Left ventricle myocardium inferior (tissue), 1 donor: ENCODE data around the gene GRHL1. TPM values are rescaled to one million over a fixed set of nuclear protein-coding genes. Genes with fewer than 3 reads are reported as not detected.

ENCODE experiments used
- DNase-seq: peaks from one replicate; pipeline ENCODE4 v3.0.0-alpha.2; 2020
- H3K27ac ChIP-seq: fragments of 200-600 bp; replicated peaks from 2 replicates; pipeline ENCODE4 v1.8.0; 2021
- H3K27me3 ChIP-seq: fragments of 200-600 bp; 2 replicates; pipeline ENCODE4 v1.8.0; 2021; ENCODE audit warnings: low read depth
- H3K36me3 ChIP-seq: fragments of 200-600 bp; 2 replicates; pipeline ENCODE4 v1.8.0; 2021
- H3K4me1 ChIP-seq: fragments of 200-600 bp; 2 replicates; pipeline ENCODE4 v1.8.0; 2021
- H3K4me3 ChIP-seq: fragments of 200-600 bp; 2 replicates; pipeline ENCODE4 v1.8.0; 2021; ENCODE audit warnings: mild to moderate bottlenecking, moderate library complexity
- H3K9me3 ChIP-seq: fragments of 200-600 bp; replicated peaks from 2 replicates; pipeline ENCODE4 v1.8.0; 2021
- intact Hi-C: fragments of 100-400 bp; cut with micrococcal nuclease; formaldehyde crosslinking; loops from one replicate; pipeline ENCODE4 v1.11.0; 2022
- total RNA-seq: library from RNA; stranded (reverse); fragmentation: NEBNext Ultra II Directional; extraction: Animal tissue kit (Norgen Biotek cat#: 25700); gene quantifications from one replicate; pipeline ENCODE4 v1.2.1, GENCODE V29; 2021
- TF ChIP-seq, protein P1 (sequence below): fragments of 200-600 bp; IDR thresholded peaks from 2 replicates; pipeline ENCODE4 v1.8.0; 2021; ENCODE audit warnings: antibody characterized with exemption, mild to moderate bottlenecking, borderline replicate concordance
- donor health status: DM: no; HTN: yes; CAD: no; lungs with severe emphysema.

GRHL1 gene
- total RNA-seq, 1 donor from 2014 or later, result 0.69 TPM

DNA sequence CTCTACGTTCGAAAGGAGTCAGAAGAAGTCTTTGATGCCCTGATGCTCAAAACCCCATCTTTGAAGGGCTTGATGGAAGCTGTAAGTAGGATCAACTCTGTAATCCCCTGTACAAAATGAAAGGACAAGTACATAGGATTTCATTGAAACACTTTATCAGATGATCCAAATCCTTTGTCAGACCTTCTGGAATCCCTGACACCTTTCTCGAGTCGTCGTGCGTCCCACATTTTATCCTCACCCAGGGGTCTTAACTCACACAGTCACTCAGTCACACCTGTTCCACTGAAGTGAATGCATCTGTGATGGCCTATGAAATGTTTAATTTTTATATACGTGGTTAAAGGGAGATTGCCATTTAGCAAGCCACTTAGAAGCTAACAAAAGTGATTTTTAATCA lies 44.8 kb downstream of the GRHL1 start:
- H3K27me3 ChIP-seq, result no peaks in the 10 kb centered on the region
- DNase-seq, result no peak
- TF ChIP-seq, protein P1, sequence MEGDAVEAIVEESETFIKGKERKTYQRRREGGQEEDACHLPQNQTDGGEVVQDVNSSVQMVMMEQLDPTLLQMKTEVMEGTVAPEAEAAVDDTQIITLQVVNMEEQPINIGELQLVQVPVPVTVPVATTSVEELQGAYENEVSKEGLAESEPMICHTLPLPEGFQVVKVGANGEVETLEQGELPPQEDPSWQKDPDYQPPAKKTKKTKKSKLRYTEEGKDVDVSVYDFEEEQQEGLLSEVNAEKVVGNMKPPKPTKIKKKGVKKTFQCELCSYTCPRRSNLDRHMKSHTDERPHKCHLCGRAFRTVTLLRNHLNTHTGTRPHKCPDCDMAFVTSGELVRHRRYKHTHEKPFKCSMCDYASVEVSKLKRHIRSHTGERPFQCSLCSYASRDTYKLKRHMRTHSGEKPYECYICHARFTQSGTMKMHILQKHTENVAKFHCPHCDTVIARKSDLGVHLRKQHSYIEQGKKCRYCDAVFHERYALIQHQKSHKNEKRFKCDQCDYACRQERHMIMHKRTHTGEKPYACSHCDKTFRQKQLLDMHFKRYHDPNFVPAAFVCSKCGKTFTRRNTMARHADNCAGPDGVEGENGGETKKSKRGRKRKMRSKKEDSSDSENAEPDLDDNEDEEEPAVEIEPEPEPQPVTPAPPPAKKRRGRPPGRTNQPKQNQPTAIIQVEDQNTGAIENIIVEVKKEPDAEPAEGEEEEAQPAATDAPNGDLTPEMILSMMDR, result no peak
- no peak overlapping the region for H3K4me3 ChIP-seq
- no peaks in the 10 kb centered on the region for H3K36me3 ChIP-seq
- intact Hi-C loops, result no loop called here
- H3K9me3 ChIP-seq, result no peaks in the 10 kb centered on the region
- peaks cover 58% of the 10 kb centered on the region for H3K4me1 ChIP-seq
- peak overlapping the region; percentile 31 for H3K27ac ChIP-seq

DNA sequence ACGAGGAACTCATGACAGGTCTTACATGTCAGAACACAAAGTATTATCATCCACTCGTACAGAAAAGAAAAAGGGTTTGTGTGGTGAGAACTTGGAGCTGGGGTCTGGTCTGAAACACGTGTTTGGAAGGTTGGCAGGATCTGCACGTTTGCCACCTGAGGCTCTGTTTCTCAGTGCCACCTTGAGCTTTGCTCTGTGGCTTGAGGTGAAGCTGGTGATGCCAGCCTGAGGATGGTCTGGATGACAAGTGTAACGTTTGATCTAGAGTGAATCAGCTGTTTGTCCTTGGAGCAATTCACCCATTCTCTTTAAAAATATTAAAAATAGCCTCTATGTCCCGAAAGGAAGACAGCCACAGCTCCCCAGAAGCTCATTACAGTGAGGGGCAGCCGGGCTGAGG lies 46.4 kb downstream of the GRHL1 start:
- no peaks in the 10 kb centered on the region for H3K9me3 ChIP-seq
- TF ChIP-seq, protein P1, result no peak
- H3K27ac ChIP-seq, result no peak overlapping the region
- peaks cover 42% of the 10 kb centered on the region for H3K4me1 ChIP-seq
- intact Hi-C loops, result no loop called here
- H3K4me3 ChIP-seq, result no peak overlapping the region
- H3K27me3 ChIP-seq, result no peaks in the 10 kb centered on the region
- no peaks in the 10 kb centered on the region for H3K36me3 ChIP-seq
- no peak for DNase-seq

DNA sequence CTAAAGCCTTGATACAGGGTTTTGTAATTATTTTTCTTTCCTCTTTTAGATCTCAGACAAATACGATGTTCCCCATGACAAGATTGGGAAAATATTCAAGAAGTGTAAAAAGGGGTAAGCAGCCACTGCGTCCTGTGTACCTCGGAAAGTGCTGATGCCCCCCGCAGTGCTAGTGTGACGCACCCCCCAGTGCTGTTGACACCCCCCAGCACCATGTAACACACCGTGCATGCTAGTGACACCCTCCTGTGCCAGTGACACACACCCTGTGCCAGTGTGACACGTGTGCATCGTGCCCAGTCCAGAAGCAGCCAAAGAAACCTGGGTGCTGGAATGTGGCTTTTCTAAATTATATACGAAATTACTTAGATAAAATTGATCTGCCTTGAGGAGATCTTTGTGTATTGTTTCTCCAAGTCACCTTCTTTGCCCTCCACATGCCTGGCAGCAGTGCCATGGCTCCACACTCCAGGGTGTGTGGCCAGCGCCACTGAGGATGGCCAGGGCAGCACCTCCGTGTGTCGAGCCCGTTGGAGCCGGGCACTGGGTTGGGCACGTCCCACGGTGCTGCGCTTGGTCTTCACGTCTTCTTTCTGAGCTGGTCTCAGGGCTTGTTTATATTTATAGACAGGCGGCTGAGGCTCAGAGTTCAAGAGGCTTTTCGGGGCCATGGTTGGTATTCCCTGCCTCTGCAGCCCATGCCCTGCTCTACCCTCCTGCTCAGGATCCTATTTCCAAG lies 47.6 kb downstream of the GRHL1 start:
- Histone ChIP-seq H3K9me3 (no peaks in the 10 kb centered on the region), H3K4me3 (no peak overlapping the region), H3K27me3 (no peaks in the 10 kb centered on the region), H3K4me1 (peaks cover 30% of the 10 kb centered on the region), H3K36me3 (no peaks in the 10 kb centered on the region), H3K27ac (no peak overlapping the region)
- intact Hi-C loops, result no loop called here
- TF ChIP-seq, protein P1, result no peak
- DNase-seq, result no peak

DNA sequence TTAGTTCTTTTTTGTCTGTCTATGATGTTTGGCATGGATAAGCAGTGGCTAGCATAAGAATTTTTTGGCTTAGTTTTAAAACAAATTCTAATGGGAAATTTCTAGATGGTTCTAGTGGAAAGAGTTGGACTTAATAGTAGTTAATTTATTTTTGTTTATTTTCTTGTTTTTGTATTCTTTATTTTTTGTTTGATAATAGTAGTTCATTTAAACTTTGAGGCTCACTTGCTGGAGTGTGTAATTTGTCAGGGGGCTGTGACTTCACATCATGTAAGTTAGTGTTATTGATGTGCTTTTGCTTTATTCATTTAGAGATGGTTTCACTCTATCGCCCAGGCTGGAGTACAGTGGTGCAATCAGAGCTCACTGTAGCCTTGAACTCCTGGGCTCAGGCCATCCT lies 48.2 kb downstream of the GRHL1 start:
- Histone ChIP-seq H3K9me3 (no peaks in the 10 kb centered on the region), H3K27me3 (no peaks in the 10 kb centered on the region), H3K36me3 (no peaks in the 10 kb centered on the region), H3K4me3 (no peak overlapping the region), H3K4me1 (peaks cover 24% of the 10 kb centered on the region), H3K27ac (no peak overlapping the region)
- TF ChIP-seq, protein P1, result no peak
- intact Hi-C loops, result no loop called here
- no peak for DNase-seq

DNA sequence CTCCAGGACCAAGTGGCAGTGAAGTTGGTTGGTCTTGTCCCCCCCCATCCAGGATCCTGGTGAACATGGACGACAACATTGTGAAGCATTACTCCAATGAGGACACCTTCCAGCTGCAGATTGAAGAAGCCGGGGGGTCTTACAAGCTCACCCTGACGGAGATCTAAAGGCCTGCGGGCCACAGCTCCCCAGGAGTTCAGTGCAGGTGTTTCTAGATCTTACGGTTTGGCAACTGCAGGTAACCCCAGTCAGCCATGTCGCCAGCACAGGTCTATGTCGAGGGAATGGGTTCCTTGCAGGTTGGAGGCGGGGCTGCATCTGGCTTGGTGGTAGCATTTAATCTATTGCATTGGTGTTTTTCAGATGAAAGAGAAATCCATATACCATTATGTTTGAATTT lies 49.0 kb downstream of the GRHL1 start:
- TF ChIP-seq, protein P1, result no peak
- H3K4me1 ChIP-seq, result peaks cover 17% of the 10 kb centered on the region
- no peaks in the 10 kb centered on the region for H3K36me3 ChIP-seq
- H3K9me3 ChIP-seq, result no peaks in the 10 kb centered on the region
- DNase-seq, result no peak
- no peak overlapping the region for H3K27ac ChIP-seq
- intact Hi-C loops, result no loop called here
- H3K4me3 ChIP-seq, result no peak overlapping the region
- no peaks in the 10 kb centered on the region for H3K27me3 ChIP-seq
